Measurements from ENCODE around the gene DRD4.

GRCh38 chr11:592918-593317, 44.2 kb upstream of the DRD4 start:
- no peak for TF ChIP-seq NFRKB (IDR thresholded peaks at IDR 0.05)
- no peak for TF ChIP-seq ARNT (IDR thresholded peaks at IDR 0.05)
- no peak for TF ChIP-seq CTBP1 (IDR thresholded peaks at IDR 0.05; ENCODE audit: borderline replicate concordance)
- no peak for TF ChIP-seq ELF4 (IDR thresholded peaks at IDR 0.05)
- TF ChIP-seq FOXM1 (IDR thresholded peaks at IDR 0.05; ENCODE audit: borderline replicate concordance), result no peak
- no peak for TF ChIP-seq SP1 (IDR thresholded peaks at IDR 0.05)
- no peak for TF ChIP-seq PKNOX1 (IDR thresholded peaks at IDR 0.05)
